AG09309 (cell line): ENCODE results near the gene CTSD.

ENCODE experiments used
- DNase-seq: peaks from one replicate; pipeline ENCODE4 v3.0.0-alpha.2; 2010; ENCODE audit warnings: low read depth
- H3K4me3 ChIP-seq: 2 replicates; pipeline ENCODE4 v1.5.1; 2011; ENCODE audit warnings: mild to moderate bottlenecking, low read depth, low read length, moderate library complexity; ENCODE audit not compliant: control insufficient read depth
- CTCF ChIP-seq: IDR thresholded peaks from 2 replicates; pipeline ENCODE4 v1.5.1; 2011; ENCODE audit warnings: mild to moderate bottlenecking, low read depth, low read length, inconsistent platforms; ENCODE audit not compliant: insufficient read depth, control insufficient read depth; ENCODE audit errors: missing control alignments

Gene CTSD

DNA sequence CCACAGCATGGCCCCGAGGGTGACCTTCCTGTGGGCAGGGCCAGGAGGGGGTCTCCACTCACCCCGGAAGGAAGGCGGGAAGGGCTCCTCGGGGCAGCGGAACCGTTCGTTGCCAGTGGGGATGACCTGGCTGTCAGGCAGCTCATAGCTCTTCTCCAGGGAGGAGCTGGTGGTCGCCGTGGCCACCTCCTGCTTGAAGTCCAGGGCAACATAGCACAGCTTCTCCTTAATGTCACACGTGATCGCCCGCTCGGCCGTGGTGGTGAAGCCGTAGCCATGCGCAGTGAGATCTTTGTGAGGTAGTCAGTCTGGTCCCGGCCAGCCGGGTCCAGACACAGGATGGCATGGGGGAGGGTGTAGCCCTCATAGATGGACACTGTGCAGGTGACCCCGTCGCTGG is 39.5 kb upstream of the CTSD start:
- no peak overlapping the region for H3K4me3 ChIP-seq
- no peak for TF ChIP-seq CTCF
- no peak for DNase-seq

GRCh38 chr11:1797391-1798125 is 33.8 kb upstream of the CTSD start:
- no peak overlapping the region for H3K4me3 ChIP-seq
- no peak for DNase-seq
- TF ChIP-seq CTCF, result no peak

- no peak overlapping the region for H3K4me3 ChIP-seq
- DNase-seq, result no peak
- TF ChIP-seq CTCF, result no peak
These were observed 32.8 kb upstream of the CTSD start for GRCh38 chr11:1796413-1797011.

DNA sequence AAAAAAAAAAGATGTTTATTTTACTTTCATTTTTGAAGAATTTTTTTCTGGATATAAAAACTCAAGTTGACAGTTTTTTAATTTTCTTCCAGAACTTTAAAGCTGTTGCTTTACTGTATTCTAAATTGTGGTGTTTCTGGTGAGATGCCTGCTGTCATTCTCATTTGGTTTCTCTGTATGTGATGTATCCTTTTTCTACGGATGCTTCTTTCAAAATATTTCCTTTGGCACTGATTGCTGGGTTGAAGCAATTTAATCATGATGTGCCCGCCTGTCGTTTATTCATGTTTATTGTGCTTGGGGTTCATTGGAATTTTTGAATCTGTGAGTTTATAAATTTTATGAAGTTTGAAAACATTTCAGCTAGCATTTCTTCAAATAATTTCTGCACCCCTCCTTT is 29.4 kb upstream of the CTSD start:
- H3K4me3 ChIP-seq, result no peak overlapping the region
- no peak for DNase-seq
- TF ChIP-seq CTCF, result no peak

- no peak for DNase-seq
- H3K4me3 ChIP-seq, result no peak overlapping the region
- no peak for TF ChIP-seq CTCF
These were observed 28.7 kb upstream of the CTSD start for GRCh38 chr11:1792461-1792860.

DNA sequence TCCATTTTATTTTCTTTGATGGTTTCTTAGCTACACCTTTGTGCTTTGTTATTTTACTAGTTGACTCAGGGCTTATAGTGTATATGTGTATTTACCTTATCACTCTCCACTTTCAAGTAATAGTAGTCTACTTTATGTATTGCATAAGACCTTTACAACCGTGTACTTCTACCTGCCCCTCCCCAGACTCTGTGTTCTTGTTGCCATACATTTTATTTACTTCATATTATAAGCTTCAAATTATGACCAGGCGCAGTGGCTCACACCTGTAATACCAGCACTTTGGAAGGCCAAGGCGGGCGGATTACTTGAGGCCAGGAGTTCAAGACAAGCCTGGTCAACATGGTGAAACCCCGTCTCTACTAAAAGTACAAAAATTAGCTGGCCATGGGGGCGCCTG is 28.2 kb upstream of the CTSD start:
- no peak for TF ChIP-seq CTCF
- no peak overlapping the region for H3K4me3 ChIP-seq
- no peak for DNase-seq
